ENCODE results near the gene RIPK4. TPM values are rescaled to one million over a fixed set of nuclear protein-coding genes. Genes with fewer than 3 reads are reported as not detected.

The RIPK4 gene
- 9.4 TPM for total RNA-seq (ENCODE audit: insufficient read depth, low replicate concordance)

GRCh38 chr21:41766883-41767605, at the start of gene RIPK4:
RIPK4 (minus strand) TSS chr21:41767052; CDS start chr21:41767041, 11 bp downstream.
- peak; percentile 48 for DNase-seq (ENCODE audit: low spot score)

- DNase-seq (ENCODE audit: low spot score): no peak
Measured at GRCh38 chr21:41815652-41816582, 49.1 kb upstream of the RIPK4 start.

- no peak for DNase-seq (ENCODE audit: low spot score)
Measured at GRCh38 chr21:41813226-41813625, 46.4 kb upstream of the RIPK4 start.

- DNase-seq (ENCODE audit: low spot score): no peak
Measured at GRCh38 chr21:41812679-41813078, 45.8 kb upstream of the RIPK4 start.

- DNase-seq (ENCODE audit: low spot score): no peak
Measured at GRCh38 chr21:41810597-41810932, 43.7 kb upstream of the RIPK4 start.

GRCh38 chr21:41809891-41810596, 43.2 kb upstream of the RIPK4 start:
- no peak for DNase-seq (ENCODE audit: low spot score)

GRCh38 chr21:41808846-41809245, 42.0 kb upstream of the RIPK4 start:
- DNase-seq (ENCODE audit: low spot score): no peak

- DNase-seq (ENCODE audit: low spot score): no peak
Measured at GRCh38 chr21:41808094-41808493, 41.2 kb upstream of the RIPK4 start.

- no peak for DNase-seq (ENCODE audit: low spot score)
Measured at GRCh38 chr21:41806773-41807172, 39.9 kb upstream of the RIPK4 start.

GRCh38 chr21:41805643-41806042, 38.8 kb upstream of the RIPK4 start:
- no peak for DNase-seq (ENCODE audit: low spot score)

GRCh38 chr21:41805038-41805437, 38.2 kb upstream of the RIPK4 start:
- DNase-seq (ENCODE audit: low spot score): no peak

- no peak for DNase-seq (ENCODE audit: low spot score)
Measured at GRCh38 chr21:41804381-41804780, 37.5 kb upstream of the RIPK4 start.

- DNase-seq (ENCODE audit: low spot score): no peak
Measured at GRCh38 chr21:41803316-41803715, 36.5 kb upstream of the RIPK4 start.

- no peak for DNase-seq (ENCODE audit: low spot score)
Measured at GRCh38 chr21:41802684-41803083, 35.8 kb upstream of the RIPK4 start.

- no peak for DNase-seq (ENCODE audit: low spot score)
Measured at GRCh38 chr21:41802198-41802584, 35.3 kb upstream of the RIPK4 start.

- no peak for DNase-seq (ENCODE audit: low spot score)
Measured at GRCh38 chr21:41801321-41802197, 34.7 kb upstream of the RIPK4 start.

GRCh38 chr21:41800425-41801320, 33.8 kb upstream of the RIPK4 start:
- no peak for DNase-seq (ENCODE audit: low spot score)

- no peak for DNase-seq (ENCODE audit: low spot score)
Measured at GRCh38 chr21:41799763-41800162, 32.9 kb upstream of the RIPK4 start.

- DNase-seq (ENCODE audit: low spot score): no peak
Measured at GRCh38 chr21:41798326-41798725, 31.5 kb upstream of the RIPK4 start.

GRCh38 chr21:41796476-41797080, 29.7 kb upstream of the RIPK4 start:
- DNase-seq (ENCODE audit: low spot score): no peak

Measured in umbilical cord (tissue), 2 donors.